Activated T-cell treated with anti-CD3 and anti-CD28 coated beads, Interleukin-2, amount 50 U/mL, for 48 hours (primary cell): ENCODE measurements around the gene SMIM11.
"Not testable (repeated sequence)": the region's sequence is repeated elsewhere in the genome, so short reads cannot be mapped to it uniquely, and the experiment has no call there.

Source experiments
- DNase-seq, 2 experiments: peaks; one replicate each; pipeline ENCODE4 v3.0.0-alpha.2; 2020

The SMIM11 gene

GRCh38 chr21:34374940-34375618 lies at the start of gene SMIM11:
TSS of gene SMIM11 (plus strand) at chr21:34375507. CDS start at chr21:34379505, 3,998 bp downstream.
- not testable (repeated sequence) for DNase-seq

GRCh38 chr21:34330055-34330454 lies 45.3 kb upstream of the SMIM11 start:
- no peak for DNase-seq

GRCh38 chr21:34331726-34332125 lies 43.6 kb upstream of the SMIM11 start:
- DNase-seq: no peak

- DNase-seq: no peak
Observed at GRCh38 chr21:34332347-34332746, 43.0 kb upstream of the SMIM11 start.

- no peak for DNase-seq
Observed at GRCh38 chr21:34333121-34333739, 42.1 kb upstream of the SMIM11 start.

- DNase-seq: no peak
Observed at GRCh38 chr21:34335316-34335715, 40.0 kb upstream of the SMIM11 start.

GRCh38 chr21:34336245-34336644 lies 39.1 kb upstream of the SMIM11 start:
- DNase-seq: no peak

GRCh38 chr21:34336756-34337391 lies 38.4 kb upstream of the SMIM11 start:
- no peak for DNase-seq

- no peak for DNase-seq
Observed at GRCh38 chr21:34337741-34338140, 37.6 kb upstream of the SMIM11 start.

GRCh38 chr21:34338226-34338625 lies 37.1 kb upstream of the SMIM11 start:
- no peak for DNase-seq

GRCh38 chr21:34340061-34340460 lies 35.2 kb upstream of the SMIM11 start:
- DNase-seq: no peak

GRCh38 chr21:34342476-34342875 lies 32.8 kb upstream of the SMIM11 start:
- no peak for DNase-seq

GRCh38 chr21:34343347-34343746 lies 32.0 kb upstream of the SMIM11 start:
- no peak for DNase-seq

GRCh38 chr21:34343838-34344381 lies 31.4 kb upstream of the SMIM11 start:
- no peak for DNase-seq

GRCh38 chr21:34344584-34344983 lies 30.7 kb upstream of the SMIM11 start:
- no peak for DNase-seq

GRCh38 chr21:34345091-34345871 lies 30.0 kb upstream of the SMIM11 start:
- DNase-seq: no peak

GRCh38 chr21:34345892-34346291 lies 29.4 kb upstream of the SMIM11 start:
- DNase-seq: no peak

- no peak for DNase-seq
Observed at GRCh38 chr21:34348890-34349519, 26.3 kb upstream of the SMIM11 start.

GRCh38 chr21:34351786-34352241 lies 23.5 kb upstream of the SMIM11 start:
- DNase-seq: peak; percentile 31 to 39

- no peak for DNase-seq
Observed at GRCh38 chr21:34352556-34352955, 22.8 kb upstream of the SMIM11 start.

- DNase-seq: no peak
Observed at GRCh38 chr21:34353182-34353581, 22.1 kb upstream of the SMIM11 start.

- no peak for DNase-seq
Observed at GRCh38 chr21:34354836-34355235, 20.5 kb upstream of the SMIM11 start.

GRCh38 chr21:34355570-34355969 lies 19.7 kb upstream of the SMIM11 start:
- DNase-seq: no peak
